H1 (cell line): ENCODE measurements around the gene ADA. TPM values are rescaled to one million over a fixed set of nuclear protein-coding genes. Genes with fewer than 3 reads are reported as not detected.

Source experiments
- CBX5 ChIP-seq: fragments of 300-800, 300-1000 bp; sonication (generic); IDR thresholded peaks from 2 replicates; pipeline ENCODE4 v1.7.1; 2016; ENCODE audit warnings: antibody characterized with exemption, low read length, low read depth
- HDAC2 ChIP-seq, 2 experiments: fragments of 300-600 bp in 1 of 2; sonication (generic) in 1 of 2; IDR thresholded peaks; 2 replicates each; pipeline ENCODE4 v1.6.1; 2011 to 2012; ENCODE audit warnings: low read depth in 2 of 2, low read length in 2 of 2, mild to moderate bottlenecking in 2 of 2, moderate library complexity in 2 of 2, borderline replicate concordance in 1 of 2, inconsistent platforms in 1 of 2
- POLR2AphosphoS5 ChIP-seq: IDR thresholded peaks from 2 replicates; pipeline ENCODE4 v1.6.1; 2011; ENCODE audit warnings: low read depth, low read length
- RBBP5 ChIP-seq: IDR thresholded peaks from 2 replicates; pipeline ENCODE4 v1.7.1; 2012; ENCODE audit warnings: low read depth, mild to moderate bottlenecking, inconsistent platforms, low read length, moderate library complexity, borderline replicate concordance
- RXRA ChIP-seq: IDR thresholded peaks from 2 replicates; pipeline ENCODE4 v1.6.1; 2011; ENCODE audit warnings: low read depth, mild to moderate bottlenecking, low read length, moderate library complexity; ENCODE audit not compliant: insufficient read depth
- SP4 ChIP-seq: IDR thresholded peaks from 2 replicates; pipeline ENCODE4 v1.6.1; 2012; ENCODE audit warnings: low read length, inconsistent platforms
- TCF12 ChIP-seq: IDR thresholded peaks from 2 replicates; pipeline ENCODE4 v1.6.1; 2011; ENCODE audit warnings: low read depth, mild to moderate bottlenecking, low read length
- polyA plus RNA-seq, 7 experiments: library from polyadenylated mRNA; depleted of rRNA in 3 of 7; stranded (reverse) in 5 of 7; unstranded in 2 of 7; fragments of >200 nt in 5 of 7; fragments of 200-250 nt in 2 of 7; gene quantifications; 1 replicate in 5 of 7; 2 replicates in 1 of 7; 4 replicates in 1 of 7; pipeline versions ENCODE4 v1.2.1 to v1.2.3, GENCODE V29; 2011 to 2013; ENCODE audit warnings: missing spikeins in 2 of 7, mixed read lengths in 2 of 7
- total RNA-seq: library from RNA; stranded (reverse); fragmentation: NEBNext Ultra II Directional; extraction: Animal tissue kit (Norgen Biotek cat#: 25700); gene quantifications from 2 replicates; pipeline ENCODE4 v1.2.1, GENCODE V29; 2021
- TF ChIP-seq, protein P1 (sequence below): IDR thresholded peaks from 2 replicates; pipeline ENCODE4 v1.6.1; 2011; ENCODE audit warnings: low read depth, mild to moderate bottlenecking, low read length; ENCODE audit not compliant: insufficient read depth

Gene ADA
- total and polyA plus RNA-seq, 2 of the 8 experiments (the other 6 are each of a cell fraction or from before 2014, with no cell fraction given): 19.9 to 32.8 TPM

DNA sequence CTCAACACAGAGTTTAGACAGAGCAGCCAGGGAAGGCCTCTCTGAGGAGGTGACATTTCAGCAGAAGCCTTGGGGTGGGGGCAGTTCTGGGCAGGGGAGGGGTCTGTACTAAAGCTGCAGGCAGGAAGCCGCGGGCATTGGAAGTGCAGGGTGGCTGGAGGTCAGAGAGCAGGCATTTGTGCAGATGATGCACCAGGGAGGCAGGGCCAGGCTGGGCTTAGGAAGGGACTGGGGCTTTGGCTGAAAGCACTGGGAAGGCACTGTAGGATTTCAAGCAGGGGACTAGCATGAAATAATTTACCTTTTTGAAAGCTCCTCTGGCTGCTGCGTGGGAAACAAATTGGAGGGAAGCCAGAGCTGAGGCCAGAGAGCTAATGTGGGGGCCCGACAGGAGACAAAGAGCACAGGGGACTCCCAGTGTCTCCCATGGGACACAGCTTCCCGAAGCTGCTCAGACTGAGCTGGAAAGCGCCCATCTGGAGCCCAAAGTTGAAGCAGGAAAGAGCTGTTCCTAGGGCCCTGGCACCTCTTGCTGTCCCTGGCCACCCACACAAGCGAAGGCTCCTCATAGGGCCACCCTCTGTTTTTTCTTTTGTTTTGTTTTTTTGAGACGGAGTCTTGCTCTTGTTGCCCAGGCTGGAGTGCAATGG is 19.3 kb downstream of the ADA start (continued):
- TF ChIP-seq RBBP5 (no peak), POLR2AphosphoS5 (no peak), RXRA (no peak), CBX5 (no peak), HDAC2 (IDR thresholded peaks at IDR 0.05; ENCODE audit: borderline replicate concordance in 1 of 2, low read depth in 2 of 2, low read length in 2 of 2) (no peak), TCF12 (no peak), SP4 (no peak)
- TF ChIP-seq, protein P1, sequence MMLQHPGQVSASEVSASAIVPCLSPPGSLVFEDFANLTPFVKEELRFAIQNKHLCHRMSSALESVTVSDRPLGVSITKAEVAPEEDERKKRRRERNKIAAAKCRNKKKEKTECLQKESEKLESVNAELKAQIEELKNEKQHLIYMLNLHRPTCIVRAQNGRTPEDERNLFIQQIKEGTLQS: no peak
